Endothelial cell of umbilical vein (primary cell): ENCODE data around the gene PRKCB. TPM values are rescaled to one million over a fixed set of nuclear protein-coding genes. Genes with fewer than 3 reads are reported as not detected.

Experiments used
- BruUV-seq: library from RNA; stranded (reverse); fragments of 400-500 nt; replicated peaks from 2 replicates; lab custom pipeline; 2021; lab: Mats Ljungman, UMichigan
- CTCF ChIA-PET: fragments of 300-600, 350-600 bp; sonication (Branson Sonifier 250); formaldehyde crosslinking; loops from one replicate; lab custom pipeline; 2021; ENCODE audit warnings: antibody characterized with exemption, inconsistent platforms; lab: Charles Lee
- POLR2A ChIA-PET: fragments of 300-600, 350-600 bp; sonication (Branson Sonifier 250); formaldehyde crosslinking; loops from one replicate; lab custom pipeline; 2021; ENCODE audit warnings: antibody characterized with exemption, inconsistent platforms; lab: Charles Lee
- DNase-seq: peaks from one replicate; pipeline ENCODE4 v3.0.0-alpha.2; 2011; ENCODE audit warnings: low read depth, low spot score
- FAIRE-seq: peaks from 2 replicates; lab custom pipeline; 2011; peaks lifted over from hg19 to GRCh38; lab: Jason Lieb, UNC
- H2AFZ ChIP-seq: 2 replicates; pipeline ENCODE4 v1.6.0; 2012; ENCODE audit warnings: low read depth, low read length, control low read depth, inconsistent platforms
- H3K27ac ChIP-seq: 2 replicates; pipeline ENCODE4 v1.5.1; 2011; ENCODE audit warnings: low read depth, mild to moderate bottlenecking, control low read depth, low read length, moderate library complexity; ENCODE audit not compliant: insufficient read depth
- H3K27me3 ChIP-seq, 2 experiments: 2 replicates each; pipeline versions ENCODE4 v1.6.0 to v1.6.1; 2011; ENCODE audit warnings: low read length in 2 of 2, mixed read lengths in 1 of 2; ENCODE audit not compliant: control insufficient read depth in 2 of 2, insufficient read depth in 2 of 2
- H3K36me3 ChIP-seq, 2 experiments: 2 replicates in 1 of 2; 3 replicates in 1 of 2; pipeline ENCODE4 v1.5.1; 2011; ENCODE audit warnings: low read length in 2 of 2, mild to moderate bottlenecking in 1 of 2, moderate library complexity in 1 of 2; ENCODE audit not compliant: control insufficient read depth in 2 of 2, insufficient read depth in 2 of 2; ENCODE audit errors: extremely low read depth in 1 of 2
- H3K4me1 ChIP-seq: 3 replicates; pipeline ENCODE4 v1.5.1; 2011; ENCODE audit warnings: mild to moderate bottlenecking, low read length; ENCODE audit not compliant: control insufficient read depth, insufficient read depth; ENCODE audit errors: extremely low read depth
- H3K4me2 ChIP-seq: 2 replicates; pipeline ENCODE4 v1.6.1; 2011; ENCODE audit warnings: low read length, control low read depth, mixed read lengths; ENCODE audit not compliant: insufficient read depth
- H3K4me3 ChIP-seq, 3 experiments: fragments of 200-600 bp in 1 of 3; sonication (generic), shearing (Covaris generic) in 1 of 3; replicated peaks in 1 of 3; 2 replicates each; pipeline ENCODE4 v1.5.1; 2011 to 2016; ENCODE audit warnings: control low read depth in 3 of 3, low read length in 3 of 3, mild to moderate bottlenecking in 2 of 3, inconsistent platforms in 1 of 3, low read depth in 1 of 3, moderate library complexity in 1 of 3; ENCODE audit not compliant: insufficient read depth in 1 of 3
- H3K79me2 ChIP-seq: 2 replicates; pipeline ENCODE4 v1.6.0; 2012; ENCODE audit warnings: low read length, inconsistent platforms; ENCODE audit not compliant: control insufficient read depth, insufficient read depth
- H3K9ac ChIP-seq: replicated peaks from 2 replicates; pipeline ENCODE3; 2011; ENCODE audit warnings: low read length, control low read depth; ENCODE audit not compliant: insufficient read depth; ENCODE audit errors: extremely low read depth
- H3K9me1 ChIP-seq: replicated peaks from 3 replicates; pipeline ENCODE4 v1.6.0; 2011; ENCODE audit warnings: mild to moderate bottlenecking, low read length; ENCODE audit not compliant: control insufficient read depth, insufficient read depth; ENCODE audit errors: extremely low read depth
- H3K9me3 ChIP-seq: replicated peaks from 2 replicates; pipeline ENCODE4 v1.5.1; 2012; ENCODE audit warnings: low read length, inconsistent platforms; ENCODE audit not compliant: control insufficient read depth, insufficient read depth
- H4K20me1 ChIP-seq: replicated peaks from 2 replicates; pipeline ENCODE3; 2011; ENCODE audit warnings: mild to moderate bottlenecking, low read length; ENCODE audit not compliant: control insufficient read depth, insufficient read depth; ENCODE audit errors: extremely low read depth
- CTCF ChIP-seq, 2 donors: IDR thresholded peaks; 1 replicate in 1 of 2; 2 replicates in 1 of 2; pipeline ENCODE4 v1.5.1; 2011; ENCODE audit warnings: low read length in 2 of 2, mild to moderate bottlenecking in 2 of 2, moderate library complexity in 2 of 2, control low read depth in 1 of 2, inconsistent platforms in 1 of 2, low read depth in 1 of 2; ENCODE audit not compliant: insufficient read depth in 1 of 2; ENCODE audit errors: extremely low read depth in 1 of 2
- EZH2 ChIP-seq: IDR thresholded peaks from 2 replicates; pipeline ENCODE4 v1.6.1; 2012; ENCODE audit warnings: borderline replicate concordance, low read depth, mild to moderate bottlenecking, moderate library complexity, low read length, inconsistent platforms; ENCODE audit not compliant: severe bottlenecking
- FOS ChIP-seq: IDR thresholded peaks from 2 replicates; pipeline ENCODE4 v1.6.1; 2011; ENCODE audit warnings: mild to moderate bottlenecking, low read length, moderate library complexity, borderline replicate concordance; ENCODE audit not compliant: insufficient read depth
- GATA2 ChIP-seq: IDR thresholded peaks from 2 replicates; pipeline ENCODE4 v1.7.0; 2011; ENCODE audit warnings: low read depth, mild to moderate bottlenecking, moderate library complexity, mixed read lengths, low read length; ENCODE audit not compliant: insufficient read length, insufficient read depth
- JUN ChIP-seq: IDR thresholded peaks from 2 replicates; pipeline ENCODE4 v1.6.1; 2011; ENCODE audit warnings: borderline replicate concordance, low read depth; ENCODE audit not compliant: insufficient read length, insufficient read depth
- MAX ChIP-seq: IDR thresholded peaks from 2 replicates; pipeline ENCODE4 v1.6.1; 2011; ENCODE audit not compliant: insufficient read depth, insufficient read length
- MYC ChIP-seq: IDR thresholded peaks from one replicate; pipeline ENCODE4 v1.6.1; 2011; ENCODE audit warnings: mild to moderate bottlenecking, low read depth, low read length
- POLR2A ChIP-seq: IDR thresholded peaks from 2 replicates; pipeline ENCODE4 v1.6.1; 2012; ENCODE audit warnings: low read depth, mild to moderate bottlenecking, control low read depth, low read length
- POLR2AphosphoS5 ChIP-seq: IDR thresholded peaks from 2 replicates; pipeline ENCODE4 v1.6.1; 2012; ENCODE audit warnings: low read depth, mild to moderate bottlenecking, control low read depth, low read length, moderate library complexity; ENCODE audit not compliant: insufficient read depth
- dilution Hi-C: fragments of 300-500 bp; cut with MboI; formaldehyde crosslinking; loops from one replicate; pipeline ENCODE4 v1.15.0; 2019; ENCODE audit warnings: low sequenced_read_pairs; ENCODE audit not compliant: extremely low pct_ligation_motif_present
- intact Hi-C: fragments of 100-400 bp; cut with micrococcal nuclease; formaldehyde crosslinking; loops from one replicate; pipeline ENCODE4 v1.10.0; 2022
- polyA plus RNA-seq, 4 experiments: library from polyadenylated mRNA; depleted of rRNA in 3 of 4; stranded (reverse) in 3 of 4; unstranded in 1 of 4; fragments of >200 nt; gene quantifications; 2 replicates each; pipeline versions ENCODE4 v1.2.1 to v1.2.3, GENCODE V29; 2011 to 2012; ENCODE audit warnings: missing spikeins in 1 of 4
- total RNA-seq: library from RNA; stranded (reverse); gene quantifications from 2 replicates; pipeline ENCODE4 v1.2.3, GENCODE V29; 2021

PRKCB gene
- total and polyA plus RNA-seq, 2 donors (not counting 3 experiments of a cell fraction or from before 2014, with no cell fraction given): 0.01 TPM; not detected in 1

GRCh38 chr16:23941963-23942564 lies 106.3 kb downstream of the PRKCB start:
- TF ChIP-seq CTCF (IDR thresholded peaks at IDR 0.05; ENCODE audit: extremely low read depth in 1 of 2, insufficient read depth in 1 of 2, low read depth in 1 of 2, low read length in 2 of 2) (no peak), POLR2AphosphoS5 (no peak), GATA2 (no peak), EZH2 (no peak), JUN (no peak), MAX (no peak), MYC (no peak), POLR2A (no peak), FOS (no peak)
- Histone ChIP-seq H3K9me3 (no peaks in the 10 kb centered on the region), H3K4me1 (no peaks in the 10 kb centered on the region), H3K27me3 (no peaks in the 10 kb centered on the region), H3K9me1 (no peaks in the 10 kb centered on the region), H2AFZ (no peak overlapping the region), H4K20me1 (no peaks in the 10 kb centered on the region), H3K9ac (no peak overlapping the region), H3K27ac (no peak overlapping the region), H3K79me2 (no peaks in the 10 kb centered on the region), H3K4me2 (no peak overlapping the region), H3K36me3 (no peaks in the 10 kb centered on the region), H3K4me3 (no peak overlapping the region)
- BruUV-seq: no TSS peak
- CTCF ChIA-PET: no interaction called here
- intact Hi-C loops: no loop called here
- POLR2A ChIA-PET: no interaction called here
- FAIRE-seq (no peak), DNase-seq (no peak)
- dilution Hi-C loops: no loop called here
